CD4-positive, CD25-positive, alpha-beta regulatory T cell (primary cell): ENCODE results near the gene AP3S2. TPM values are rescaled to one million over a fixed set of nuclear protein-coding genes. Genes with fewer than 3 reads are reported as not detected.
"Not testable (repeated sequence)": the region's sequence is repeated elsewhere in the genome, so short reads cannot be mapped to it uniquely, and the experiment has no call there.

ENCODE experiments used
- ATAC-seq, 2 donors: fragments of 150-1000 bp; cut with Tn5 transposase; one replicate each; pipeline ENCODE4 v1.10.0; 2021; ENCODE audit warnings: low read depth in 2 of 2, moderate number of reproducible peaks in 2 of 2, moderate library complexity in 1 of 2
- DNase-seq, 3 donors: peaks; one replicate each; pipeline versions ENCODE4 v3.0.0 to v3.0.0-alpha.2; 2012 to 2022; ENCODE audit warnings: mixed read lengths in 1 of 3
- H3K27ac ChIP-seq: one replicate; pipeline ENCODE4 v1.7.0; 2013; ENCODE audit warnings: mild to moderate bottlenecking, low read length; ENCODE audit not compliant: insufficient read depth, poor library complexity, severe bottlenecking
- H3K27me3 ChIP-seq: one replicate; pipeline ENCODE4 v1.7.0; 2013; ENCODE audit warnings: low read length; ENCODE audit not compliant: control insufficient read depth, insufficient read depth
- H3K36me3 ChIP-seq: one replicate; pipeline ENCODE4 v1.7.0; 2013; ENCODE audit warnings: mild to moderate bottlenecking, low read length, moderate library complexity; ENCODE audit not compliant: control insufficient read depth, insufficient read depth
- H3K4me1 ChIP-seq: 2 replicates; pipeline ENCODE4 v1.7.0; 2013; ENCODE audit warnings: mild to moderate bottlenecking, low read length; ENCODE audit not compliant: insufficient read depth, control insufficient read depth, poor library complexity, severe bottlenecking
- H3K4me3 ChIP-seq: one replicate; pipeline ENCODE4 v1.7.0; 2013; ENCODE audit warnings: low read depth, mild to moderate bottlenecking, low read length, moderate library complexity
- H3K9me3 ChIP-seq, 2 experiments: 1 replicate in 1 of 2; 2 replicates in 1 of 2; pipeline ENCODE4 v1.7.0; 2013; ENCODE audit warnings: low read length in 2 of 2, mild to moderate bottlenecking in 1 of 2, moderate library complexity in 1 of 2; ENCODE audit not compliant: control insufficient read depth in 2 of 2
- H3K27ac Mint-ChIP-seq, 3 donors: one replicate each; pipeline ENCODE4 v1.8.0; 2020 to 2022; ENCODE audit warnings: mild to moderate bottlenecking in 3 of 3, mixed read lengths in 3 of 3, moderate library complexity in 2 of 3
- H3K27me3 Mint-ChIP-seq: one replicate; pipeline ENCODE4 v1.8.0; 2022; ENCODE audit warnings: mild to moderate bottlenecking, mixed read lengths
- H3K36me3 Mint-ChIP-seq: one replicate; pipeline ENCODE4 v1.8.0; 2020; ENCODE audit warnings: mixed read lengths
- H3K4me1 Mint-ChIP-seq, 4 donors: one replicate each; pipeline ENCODE4 v1.8.0; 2020 to 2022; ENCODE audit warnings: mixed read lengths in 4 of 4, mild to moderate bottlenecking in 1 of 4
- H3K4me3 Mint-ChIP-seq, 4 donors: one replicate each; pipeline ENCODE4 v1.8.0; 2020 to 2022; ENCODE audit warnings: mild to moderate bottlenecking in 4 of 4, mixed read lengths in 4 of 4, moderate library complexity in 3 of 4
- H3K9me3 Mint-ChIP-seq, 7 donors: one replicate each; pipeline ENCODE4 v1.8.0; 2020 to 2022; ENCODE audit warnings: mixed read lengths in 7 of 7, mild to moderate bottlenecking in 3 of 7, moderate library complexity in 2 of 7
- polyA plus RNA-seq, 4 donors: library from polyadenylated mRNA; unstranded; fragments of 300-500 nt; fragmentation: Illumina TruSeq; gene quantifications; one replicate each; pipeline ENCODE4 v1.2.3, GENCODE V29; 2021
- total RNA-seq: library from RNA; stranded (reverse); gene quantifications from one replicate; pipeline ENCODE4 v1.2.3, GENCODE V29; 2022

AP3S2 gene
- total and polyA plus RNA-seq, 5 donors from 2014 or later: 25.4 to 48.5 (median 30.3) TPM

GRCh38 chr15:89783861-89784685 lies 109.7 kb downstream of the AP3S2 start:
- Mint-ChIP-seq H3K27ac (no peak overlapping the region), H3K4me3 (no peak overlapping the region), H3K9me3 (peaks cover 0 to 10% (median 2%) of the 10 kb centered on the region in 7 donors), H3K4me1 (peaks cover 0 to 6% (median 0%) of the 10 kb centered on the region in 4 donors), H3K36me3 (peaks cover 3% of the 10 kb centered on the region), H3K27me3 (peaks cover 13% of the 10 kb centered on the region)
- DNase-seq (no peak), ATAC-seq (no peak)
- Histone ChIP-seq H3K36me3 (no peaks in the 10 kb centered on the region), H3K9me3 (peaks cover 0 to 8% of the 10 kb centered on the region in 2 experiments), H3K4me3 (no peak overlapping the region), H3K4me1 (no peaks in the 10 kb centered on the region), H3K27me3 (peaks cover 4% of the 10 kb centered on the region), H3K27ac (no peak overlapping the region)

GRCh38 chr15:89783111-89783860 lies 110.5 kb downstream of the AP3S2 start:
- peaks cover 0 to 8% of the 10 kb centered on the region in 2 experiments for H3K9me3 ChIP-seq
- H3K4me3 ChIP-seq: no peak overlapping the region
- no peak for DNase-seq
- peaks cover 3% of the 10 kb centered on the region for H3K36me3 Mint-ChIP-seq
- no peak for ATAC-seq
- peaks cover 0 to 9% (median 2%) of the 10 kb centered on the region in 7 donors for H3K9me3 Mint-ChIP-seq
- H3K27ac Mint-ChIP-seq: no peak overlapping the region
- peaks cover 4% of the 10 kb centered on the region for H3K27me3 ChIP-seq
- H3K4me3 Mint-ChIP-seq: peak overlapping the region in 1 of 4 donors; percentile 14
- no peaks in the 10 kb centered on the region for H3K4me1 ChIP-seq
- peaks cover 0 to 6% (median 0%) of the 10 kb centered on the region in 4 donors for H3K4me1 Mint-ChIP-seq
- H3K27ac ChIP-seq: no peak overlapping the region
- peaks cover 19% of the 10 kb centered on the region for H3K27me3 Mint-ChIP-seq
- H3K36me3 ChIP-seq: no peaks in the 10 kb centered on the region

- not testable (repeated sequence) for H3K9me3 ChIP-seq, H3K27ac ChIP-seq, H3K4me3 ChIP-seq, DNase-seq, H3K27ac Mint-ChIP-seq, H3K4me3 Mint-ChIP-seq, H3K9me3 Mint-ChIP-seq, H3K36me3 ChIP-seq, H3K4me1 ChIP-seq, ATAC-seq, H3K36me3 Mint-ChIP-seq, H3K4me1 Mint-ChIP-seq, H3K27me3 ChIP-seq
- H3K27me3 Mint-ChIP-seq: peaks cover 18% of the 10 kb centered on the region
Measured at GRCh38 chr15:89782619-89782950, 111.2 kb downstream of the AP3S2 start.

GRCh38 chr15:89781891-89782618 lies 111.7 kb downstream of the AP3S2 start:
- no peaks in the 10 kb centered on the region for H3K36me3 Mint-ChIP-seq
- H3K27me3 ChIP-seq: no peaks in the 10 kb centered on the region
- no peak overlapping the region for H3K27ac Mint-ChIP-seq

GRCh38 chr15:89781055-89781454 lies 112.7 kb downstream of the AP3S2 start:
- no peak for ATAC-seq
- Histone ChIP-seq H3K27me3 (no peaks in the 10 kb centered on the region), H3K9me3 (no peaks in the 10 kb centered on the region), H3K36me3 (no peaks in the 10 kb centered on the region), H3K4me1 (peaks cover 12% of the 10 kb centered on the region), H3K27ac (no peak overlapping the region), H3K4me3 (no peak overlapping the region)
- Mint-ChIP-seq H3K27me3 (peaks cover 22% of the 10 kb centered on the region), H3K4me3 (no peak overlapping the region), H3K27ac (no peak overlapping the region), H3K36me3 (no peaks in the 10 kb centered on the region), H3K4me1 (peaks cover 0 to 6% (median 4%) of the 10 kb centered on the region in 4 donors), H3K9me3 (peaks cover 0 to 1% (median 0%) of the 10 kb centered on the region in 7 donors)
- DNase-seq: peak in 1 of 3 donors; percentile 23

More at GRCh38 chr15:89781891-89782618, 111.7 kb downstream of the AP3S2 start:
- Mint-ChIP-seq H3K4me3 (no peak overlapping the region), H3K4me1 (peaks cover 0 to 6% (median 4%) of the 10 kb centered on the region in 4 donors), H3K9me3 (peaks cover 0 to 1% (median 0%) of the 10 kb centered on the region in 7 donors), H3K27me3 (peaks cover 22% of the 10 kb centered on the region)
- ATAC-seq: peak in 1 of 2 donors; percentile 22
- H3K36me3 ChIP-seq: no peaks in the 10 kb centered on the region
- H3K9me3 ChIP-seq: no peaks in the 10 kb centered on the region
- no peak for DNase-seq
- no peak overlapping the region for H3K4me3 ChIP-seq
- peaks cover 2% of the 10 kb centered on the region for H3K4me1 ChIP-seq
- no peak overlapping the region for H3K27ac ChIP-seq

GRCh38 chr15:89780601-89781000 lies 113.2 kb downstream of the AP3S2 start:
- H3K27me3 Mint-ChIP-seq: peaks cover 23% of the 10 kb centered on the region
- H3K36me3 ChIP-seq: no peaks in the 10 kb centered on the region
- peaks cover 0 to 6% (median 4%) of the 10 kb centered on the region in 4 donors for H3K4me1 Mint-ChIP-seq
- H3K36me3 Mint-ChIP-seq: no peaks in the 10 kb centered on the region
- no peaks in the 10 kb centered on the region for H3K27me3 ChIP-seq
- H3K4me3 ChIP-seq: no peak overlapping the region
- H3K9me3 Mint-ChIP-seq: peaks cover 0 to 1% (median 0%) of the 10 kb centered on the region in 7 donors
- H3K4me3 Mint-ChIP-seq: no peak overlapping the region
- H3K27ac ChIP-seq: no peak overlapping the region
- peaks cover 13% of the 10 kb centered on the region for H3K4me1 ChIP-seq
- H3K9me3 ChIP-seq: no peaks in the 10 kb centered on the region
- DNase-seq (no peak), ATAC-seq (no peak)
- no peak overlapping the region for H3K27ac Mint-ChIP-seq
